GM21515 (cell line): ENCODE results near the gene SPINT3.
"Not testable (repeated sequence)": the region's sequence is repeated elsewhere in the genome, so short reads cannot be mapped to it uniquely, and the experiment has no call there.

Source experiments
- ATAC-seq: cut with Tn5 transposase; IDR thresholded peaks from one replicate; pipeline ENCODE4 v1.9.1; 2021; ENCODE audit not compliant: unreplicated experiment

The SPINT3 gene

GRCh38 chr20:45503403-45503802 is 12.0 kb downstream of the SPINT3 start:
- no peak for ATAC-seq

- ATAC-seq: no peak
These were observed 12.9 kb downstream of the SPINT3 start for GRCh38 chr20:45502561-45502960.

- no peak for ATAC-seq
These were observed 13.8 kb downstream of the SPINT3 start for GRCh38 chr20:45501600-45501999.

- no peak for ATAC-seq
These were observed 15.4 kb downstream of the SPINT3 start for GRCh38 chr20:45500022-45500421.

- ATAC-seq: no peak
These were observed 17.4 kb downstream of the SPINT3 start for GRCh38 chr20:45497971-45498494.

GRCh38 chr20:45496166-45496565 is 19.3 kb downstream of the SPINT3 start:
- ATAC-seq: no peak

GRCh38 chr20:45495501-45495941 is 19.9 kb downstream of the SPINT3 start:
- no peak for ATAC-seq

- ATAC-seq: no peak
These were observed 26.3 kb downstream of the SPINT3 start for GRCh38 chr20:45489083-45489531.

GRCh38 chr20:45487231-45487635 is 28.2 kb downstream of the SPINT3 start:
- ATAC-seq: no peak

- ATAC-seq: no peak
These were observed 30.0 kb downstream of the SPINT3 start for GRCh38 chr20:45485388-45485787.

GRCh38 chr20:45484676-45485075 is 30.7 kb downstream of the SPINT3 start:
- no peak for ATAC-seq

GRCh38 chr20:45479822-45480221 is 35.6 kb downstream of the SPINT3 start:
- ATAC-seq: no peak

- not testable (repeated sequence) for ATAC-seq
These were observed 37.8 kb downstream of the SPINT3 start for GRCh38 chr20:45477530-45478148.

- ATAC-seq: not testable (repeated sequence)
These were observed 43.1 kb downstream of the SPINT3 start for GRCh38 chr20:45472286-45472685.

- ATAC-seq: peak; percentile 12
These were observed 44.5 kb downstream of the SPINT3 start for GRCh38 chr20:45470937-45471336.

GRCh38 chr20:45470262-45470931 is 45.0 kb downstream of the SPINT3 start:
- ATAC-seq: peak; percentile 51

- ATAC-seq: peak; percentile 20
These were observed 45.8 kb downstream of the SPINT3 start, which contains the start of gene WFDC2 for GRCh38 chr20:45469336-45470261. WFDC2 (plus strand) TSS chr20:45469753; CDS start chr20:45469782, 29 bp downstream.

GRCh38 chr20:45467861-45468260 is 47.6 kb downstream of the SPINT3 start:
- no peak for ATAC-seq

GRCh38 chr20:45467172-45467571 is 48.2 kb downstream of the SPINT3 start:
- ATAC-seq: no peak

- ATAC-seq: no peak
These were observed 49.7 kb downstream of the SPINT3 start for GRCh38 chr20:45465491-45466266.
